GM21526 (cell line): ENCODE results near the gene SDK1.

Experiments used
- ATAC-seq: cut with Tn5 transposase; IDR thresholded peaks from one replicate; pipeline ENCODE4 v1.9.1; 2021; ENCODE audit warnings: moderate library complexity; ENCODE audit not compliant: unreplicated experiment, low FRiP score

Gene SDK1

GRCh38 chr7:3282457-3282856 is 18.6 kb upstream of the SDK1 start:
- no peak for ATAC-seq

GRCh38 chr7:3283130-3283704 is 17.8 kb upstream of the SDK1 start:
- no peak for ATAC-seq

DNA sequence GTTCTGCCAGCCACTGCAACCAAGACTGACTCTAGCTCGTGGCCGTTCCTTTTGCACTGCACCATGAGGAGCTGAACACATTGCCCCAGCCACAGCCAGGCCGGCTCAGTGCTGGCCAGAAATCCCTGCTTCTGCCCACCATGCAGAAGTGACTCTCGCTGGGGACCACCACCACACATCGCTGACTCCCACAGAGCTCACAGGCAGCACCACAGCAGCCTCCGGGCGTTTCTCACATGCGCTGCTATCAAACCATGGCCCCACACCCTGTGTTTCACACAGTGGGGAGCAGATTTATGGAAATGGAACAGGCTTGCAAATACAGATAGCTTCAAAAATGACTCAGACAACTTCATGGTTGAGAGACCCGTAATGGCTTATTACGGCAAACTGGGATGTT is 15.4 kb upstream of the SDK1 start:
- no peak for ATAC-seq

GRCh38 chr7:3289996-3290395 is 11.1 kb upstream of the SDK1 start:
- no peak for ATAC-seq

DNA sequence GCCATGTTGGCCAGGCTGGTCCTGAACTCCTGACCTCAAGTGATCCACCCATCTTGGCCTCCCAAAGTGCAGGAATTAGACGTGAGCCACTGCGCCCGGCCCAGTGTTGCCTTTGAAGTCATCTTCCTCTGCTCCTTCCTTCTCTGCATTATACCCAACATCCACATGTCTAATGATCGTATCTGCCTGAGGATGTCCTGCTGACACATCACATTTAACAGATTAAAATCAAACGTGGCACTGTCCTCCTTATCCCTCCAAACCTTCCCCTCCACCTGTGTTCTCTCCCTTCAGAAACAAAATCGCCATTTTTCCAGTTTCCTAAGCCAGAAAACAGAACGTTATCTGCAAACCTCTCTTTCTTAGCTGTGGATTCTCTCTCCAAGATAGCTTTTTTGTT is 8.4 kb upstream of the SDK1 start:
- no peak for ATAC-seq

DNA sequence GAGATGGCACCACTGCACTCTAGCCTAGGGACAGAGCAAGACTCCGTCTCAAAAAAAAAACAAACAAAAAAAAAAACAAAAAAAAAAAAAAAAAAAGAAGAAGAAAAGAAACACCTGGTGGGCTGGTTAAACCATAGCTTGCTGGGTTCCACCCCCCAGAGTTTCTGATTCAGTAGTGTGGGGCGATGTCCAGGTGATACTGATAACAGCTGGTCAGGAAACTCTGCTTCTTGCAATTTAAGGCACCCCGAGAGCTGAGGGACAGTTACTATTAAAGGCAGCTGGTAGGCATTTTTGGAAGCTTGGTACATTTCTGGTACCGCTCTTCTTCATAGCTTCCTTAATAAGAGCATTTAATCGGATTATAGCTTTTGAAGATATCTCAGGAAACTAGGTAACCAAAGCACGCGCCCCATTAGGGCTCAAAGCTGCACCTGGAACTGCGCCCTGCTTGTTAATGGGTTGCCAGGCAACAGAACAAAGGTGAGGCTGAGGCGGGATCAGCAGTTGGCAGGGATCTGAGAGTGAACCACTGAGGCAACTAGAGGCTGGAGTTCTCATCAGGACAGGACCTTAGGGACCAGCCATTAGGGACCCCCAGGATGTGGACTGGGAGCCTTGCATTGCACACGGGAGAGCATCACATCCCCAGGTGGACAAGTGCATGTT is 6.5 kb upstream of the SDK1 start:
- no peak for ATAC-seq

GRCh38 chr7:3297105-3297819 is 3.8 kb upstream of the SDK1 start:
- ATAC-seq = no peak

GRCh38 chr7:3300221-3300650 is 816 bp upstream of the SDK1 start:
- ATAC-seq = no peak

- peak; percentile 11 for ATAC-seq
Measured at GRCh38 chr7:3301449-3301731, 338 bp downstream of the SDK1 start.

- ATAC-seq = no peak
Measured at GRCh38 chr7:3301831-3302618, 973 bp downstream of the SDK1 start.

- ATAC-seq = no peak
Measured at GRCh38 chr7:3302681-3303320, 1.7 kb downstream of the SDK1 start.

- ATAC-seq = no peak
Measured at GRCh38 chr7:3304131-3304530, 3.1 kb downstream of the SDK1 start.

DNA sequence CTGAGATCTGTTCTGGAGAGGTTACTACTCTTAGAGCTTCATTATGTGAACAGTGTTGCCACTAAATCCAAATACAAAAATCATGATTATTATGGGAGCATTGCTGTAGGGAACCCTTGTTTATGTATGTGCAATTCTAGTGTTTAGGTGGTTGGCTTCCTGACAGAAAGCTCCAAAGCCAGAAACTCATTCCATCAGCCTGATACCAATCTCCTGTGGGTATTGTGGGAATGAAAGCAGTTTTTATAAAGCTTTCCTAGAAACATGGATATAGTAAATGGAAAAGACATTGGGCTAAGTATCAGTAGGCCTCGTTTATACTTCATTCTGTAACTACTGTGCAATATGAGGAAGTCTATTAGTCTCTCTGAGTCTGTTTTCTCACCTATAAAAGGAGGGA is 6.4 kb downstream of the SDK1 start:
- no peak for ATAC-seq

DNA sequence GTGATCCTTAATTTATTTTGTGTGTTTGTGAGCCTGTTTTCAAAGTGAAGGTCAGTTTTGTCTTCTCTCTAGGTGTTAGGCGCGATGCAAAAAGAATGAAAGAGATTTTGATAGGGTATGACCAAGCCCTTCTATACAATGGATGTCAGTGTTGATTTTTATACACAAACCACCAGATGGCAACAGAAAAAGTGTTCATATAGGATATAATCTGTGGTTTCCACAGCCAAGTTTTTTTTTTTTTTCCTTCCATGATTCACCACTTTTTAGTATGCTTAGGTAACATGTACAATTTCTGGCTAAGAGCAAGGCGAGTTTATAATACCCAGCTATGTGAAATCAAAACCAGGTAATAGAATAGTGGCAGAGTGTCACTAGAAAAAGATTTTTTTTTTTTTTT is 8.1 kb downstream of the SDK1 start:
- ATAC-seq = no peak

- no peak for ATAC-seq
Measured at GRCh38 chr7:3309956-3310355, 8.9 kb downstream of the SDK1 start.

DNA sequence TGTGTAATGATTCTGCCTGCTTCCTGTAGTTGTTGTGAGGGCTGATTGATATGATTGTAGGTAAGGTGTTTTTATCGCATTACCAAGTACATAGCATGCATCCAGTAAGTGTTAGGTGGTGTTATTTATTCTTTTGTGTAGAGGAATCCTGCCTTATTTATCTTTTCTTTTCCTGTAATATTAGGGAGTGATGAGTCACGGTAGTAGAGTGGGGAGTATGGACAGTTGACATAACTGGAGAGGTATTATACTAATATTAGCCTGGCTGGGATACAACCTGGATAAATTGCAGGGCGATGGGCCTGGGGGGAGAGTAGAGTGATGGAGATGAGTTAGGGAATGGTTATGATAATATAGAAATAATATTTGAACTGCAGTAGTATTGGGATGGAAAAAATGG is 9.8 kb downstream of the SDK1 start:
- no peak for ATAC-seq

GRCh38 chr7:3312583-3312982 is 11.5 kb downstream of the SDK1 start:
- no peak for ATAC-seq

- ATAC-seq = no peak
Measured at GRCh38 chr7:3318874-3319273, 17.8 kb downstream of the SDK1 start.

DNA sequence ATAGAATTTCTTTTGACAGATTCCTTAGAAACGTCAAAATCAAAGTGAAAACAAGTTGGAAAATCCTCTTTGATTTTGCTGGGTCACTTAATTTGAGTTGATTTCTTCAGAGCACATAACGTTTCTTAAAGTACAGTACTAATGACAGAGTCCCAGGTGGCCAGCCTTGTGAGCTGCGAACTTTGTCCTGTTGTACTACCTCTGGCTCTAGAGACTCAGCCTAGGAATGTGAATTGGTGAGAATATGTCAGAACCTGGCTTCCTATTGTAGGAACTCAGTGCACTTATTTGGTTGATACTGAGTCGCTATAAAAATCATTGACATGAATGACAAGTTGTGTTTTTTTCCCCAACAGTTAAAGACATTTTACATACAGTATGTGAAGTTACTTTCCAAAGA is 20.2 kb downstream of the SDK1 start:
- ATAC-seq = no peak

GRCh38 chr7:3321745-3322144 is 20.7 kb downstream of the SDK1 start:
- no peak for ATAC-seq

DNA sequence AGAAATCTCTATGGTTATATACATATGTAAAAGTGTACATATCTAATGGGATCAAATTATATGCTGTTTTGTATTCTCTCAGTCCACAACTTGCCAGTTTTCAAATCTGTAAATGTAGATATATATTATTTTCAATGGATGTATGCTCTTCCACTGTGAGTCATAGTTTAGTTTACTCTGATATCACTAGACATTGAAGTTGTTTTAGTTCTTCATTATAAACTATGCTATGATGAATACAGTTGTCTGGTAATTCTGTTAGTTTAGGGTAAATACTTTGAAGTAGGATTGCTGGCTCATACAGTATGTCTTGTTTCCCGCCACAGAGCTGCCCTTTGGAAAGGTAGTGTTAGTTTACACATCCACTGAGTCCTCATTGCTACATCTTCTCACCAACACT is 25.2 kb downstream of the SDK1 start:
- no peak for ATAC-seq
